Heart right ventricle (tissue), 16 donors: ENCODE measurements around the gene SPC24. TPM values are rescaled to one million over a fixed set of nuclear protein-coding genes. Genes with fewer than 3 reads are reported as not detected.
A peak's percentile ranks its signal among the peaks of the same experiment; 100 is the strongest.

Experiments
- ATAC-seq, 8 donors: fragments of 200-7000 bp; cut with Tn5 transposase; one replicate each; pipeline ENCODE4 v1.9.1; 2020; ENCODE audit warnings: mild to moderate bottlenecking in 8 of 8, moderate library complexity in 8 of 8, moderate number of reproducible peaks in 1 of 8
- DNase-seq, 2 donors: peaks; one replicate each; pipeline ENCODE4 v3.0.0-alpha.2; 2020
- H3K27ac ChIP-seq, 10 donors: fragments of 200-600 bp; sonication (generic) in 2 of 10; one replicate each; pipeline versions ENCODE4 v1.5.0 to v1.8.0; 2020 to 2022; ENCODE audit warnings: mild to moderate bottlenecking in 3 of 10
- H3K27me3 ChIP-seq, 7 donors: fragments of 200-600 bp; one replicate each; pipeline ENCODE4 v1.8.0; 2021 to 2022; ENCODE audit warnings: mild to moderate bottlenecking in 2 of 7
- H3K36me3 ChIP-seq, 9 donors: fragments of 200-600 bp; sonication (generic) in 1 of 9; one replicate each; pipeline versions ENCODE4 v1.5.0 to v1.8.0; 2020 to 2022; ENCODE audit warnings: mild to moderate bottlenecking in 2 of 9
- H3K4me1 ChIP-seq, 9 donors: fragments of 200-600 bp; sonication (generic) in 1 of 9; one replicate each; pipeline versions ENCODE4 v1.5.0 to v1.8.0; 2020 to 2022; ENCODE audit warnings: mild to moderate bottlenecking in 4 of 9
- H3K4me3 ChIP-seq, 10 donors: fragments of 200-600 bp; sonication (generic) in 2 of 10; one replicate each; pipeline versions ENCODE4 v1.5.0 to v1.8.0; 2020 to 2022; ENCODE audit warnings: mild to moderate bottlenecking in 7 of 10, moderate library complexity in 2 of 10
- H3K9me3 ChIP-seq, 11 donors: fragments of 200-600 bp in 10 of 11; sonication (generic) in 2 of 11; one replicate each; pipeline versions ENCODE4 v1.5.0 to v1.8.0; 2013 to 2022; ENCODE audit warnings: mild to moderate bottlenecking in 2 of 11, control low read depth in 1 of 11, moderate library complexity in 1 of 11
- CTCF ChIP-seq, 9 donors: fragments of 200-600 bp; sonication (generic) in 2 of 9; IDR thresholded peaks; one replicate each; pipeline versions ENCODE4 v1.5.0 to v1.8.0; 2021 to 2022; ENCODE audit warnings: antibody characterized with exemption in 9 of 9, mild to moderate bottlenecking in 5 of 9, moderate library complexity in 1 of 9
- WGBS, 2 donors: extraction: QIAGEN DNeasy Blood & Tissue Kit; methylation state at CpG; one replicate each; pipeline ENCODE4 v1.1.7; 2013; ENCODE audit warnings: inconsistent platforms in 1 of 2; 5-methylcytosine and 5-hydroxymethylcytosine counted together
- intact Hi-C, 10 donors: fragments of 100-400 bp; cut with DNase I; formaldehyde crosslinking; loops; one replicate each; pipeline versions ENCODE4 v1.11.1 to v1.14.2; 2022
- polyA plus RNA-seq, 2 donors: library from polyadenylated mRNA; stranded (reverse); fragments of 200-250 nt; gene quantifications; one replicate each; pipeline ENCODE4 v1.2.3, GENCODE V29; 2013
- total RNA-seq, 10 donors: library from RNA; stranded (reverse); fragmentation: NEBNext Ultra II Directional in 3 of 10; extraction: Animal tissue kit (Norgen Biotek cat#: 25700) in 3 of 10; gene quantifications; one replicate each; pipeline versions ENCODE4 v1.2.1 to v1.2.4, GENCODE V29; 2021 to 2023
- donor health status: Arrhythmogenic right ventricular cardiomyopathy.
- donor health status: ischemic (EF 13 %, LVEDD 7.1; RV severe dilation, severe dysfunction).
- donor health status: healthy with polysubstance abuse.
- donor health status: DM: no; HTN: yes; CAD: no.
- donor health status: DM: no; HTN: no; CAD: no.
- donor health status: ischemic (EF 25% LVEDD 6.9; RV normal size, moderate dysfunction).
- donor health status: ischemic (EF 25% LVEDD 5.7; RV mildly dilated, moderate dysfunction).
- donor health status: healthy.
- donor health status: DM: yes; HTN: yes; CAD: no.
- donor health status: Ischemic cardiomyopathy.
- donor health status: ischemic (EF 35%, LVEDD 5.7; RV mildly dilated, moderate dysfunction).
- donor health status: nonischemic (EF 11% LVEDD 7.7; RV severe dilation, severe dysfunction).
- donor health status: DM: yes; HTN: yes; CAD: no.
- donor health status: PGD.
- donor health status: ischemic (EF 29% LVEDD 5.4; RV normal size, mild dysfunction).
- donor health status: nonischemic (EF 23%, LVEDD 6.1; RV moderate dilation, normal function).

SPC24 gene
- total and polyA plus RNA-seq, 12 donors, result 0.93 to 8.5 (median 3.2) TPM

DNA sequence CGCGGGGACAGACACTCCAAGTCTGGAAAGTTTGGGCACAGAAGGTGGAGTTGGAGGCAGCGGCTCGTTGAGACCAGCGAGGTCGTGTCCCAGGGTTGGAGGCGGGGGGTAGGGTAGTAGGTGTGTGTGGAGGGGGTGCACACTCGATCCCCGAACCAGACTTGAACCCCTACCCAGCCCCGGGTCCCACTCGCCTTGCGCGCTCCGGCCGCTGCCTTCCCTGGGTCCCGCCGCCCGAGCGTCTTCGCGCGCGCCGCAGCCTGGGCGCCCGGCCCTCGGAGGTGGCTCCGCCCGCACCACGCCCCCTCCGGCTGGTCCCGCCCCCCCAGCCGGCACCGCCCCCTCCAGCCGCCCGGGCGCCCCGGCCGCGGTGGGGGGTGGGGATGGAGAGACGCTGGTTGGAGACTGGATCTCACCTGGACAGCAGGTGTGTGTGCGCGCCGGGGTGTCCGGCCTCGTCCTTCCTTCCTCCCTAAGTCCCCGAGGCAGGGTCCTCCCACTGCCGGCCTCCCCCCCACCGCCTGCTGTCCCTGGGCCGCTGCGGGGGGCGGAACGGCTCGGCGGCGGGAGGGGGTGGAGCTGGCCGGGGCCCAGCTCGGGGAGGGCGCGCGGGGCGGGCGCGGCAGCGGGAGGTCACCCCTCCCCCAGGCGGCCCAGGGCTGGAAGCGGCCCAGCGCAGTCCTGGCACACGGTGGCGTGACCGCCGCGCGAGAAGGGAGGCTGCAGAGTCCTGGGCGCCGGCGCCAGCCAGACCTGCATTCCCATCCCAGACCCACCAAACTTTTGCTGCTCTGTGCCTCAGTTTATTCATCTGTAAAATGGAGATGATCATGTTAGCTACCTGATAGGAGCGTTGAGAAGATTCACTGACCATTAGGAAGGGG is 42.0 kb upstream of the SPC24 start, which contains the start of gene KANK2:
Gene KANK2, minus strand, starts transcription at position 255 of the 884 bp plus-strand sequence. CDS start 3,034 bp downstream, outside the sequence.
- peaks cover 16 to 64% (median 49%) of the 10 kb centered on the region in 9 donors for H3K4me1 ChIP-seq
- WGBS, 2 donors, result 1% methylated on average over 43 to 78 of the region's 78 CpGs

GRCh38 chr19:11196406-11197287 is 41.1 kb upstream of the SPC24 start:
- TF ChIP-seq CTCF (IDR thresholded peaks at IDR 0.05), result no peak
- H3K27me3 ChIP-seq, result peaks cover 0 to 7% (median 0%) of the 10 kb centered on the region in 7 donors
- H3K36me3 ChIP-seq, result peaks cover 7 to 72% (median 32%) of the 10 kb centered on the region in 9 donors
- intact Hi-C loops, result loop anchor here in 6 of 10 donors (2.0 to 5.0 kb wide), 4 partner anchors 39 to 60 kb away; partner anchors contain the start of gene SPC24 (in 3 of the 6)
- ATAC-seq, result peak; percentile 34 to 61 (median 45)
- H3K4me1 ChIP-seq, result peaks cover 16 to 69% (median 58%) of the 10 kb centered on the region in 9 donors
- peak; percentile 37 to 67 for DNase-seq
- 6 to 9% methylated on average over 46 to 47 of the region's 47 CpGs for WGBS, 2 donors
- peak overlapping the region; percentile 82 to 98 (median 90) for H3K27ac ChIP-seq
- peak overlapping the region; percentile 57 to 88 (median 66) for H3K4me3 ChIP-seq
- H3K9me3 ChIP-seq, result no peaks in the 10 kb centered on the region

More for the DNA sequence above, 42.0 kb upstream of the SPC24 start, which contains the start of gene KANK2:
- DNase-seq, result peak; percentile 82 to 91
- Histone ChIP-seq H3K9me3 (no peaks in the 10 kb centered on the region), H3K27me3 (peaks cover 0 to 7% (median 0%) of the 10 kb centered on the region in 7 donors), H3K27ac (peak within 1 kb of the TSS; percentile 82 to 98 (median 90)), H3K36me3 (peaks cover 7 to 72% (median 25%) of the 10 kb centered on the region in 9 donors), H3K4me3 (peak within 1 kb of the TSS; percentile 57 to 88 (median 66))
- ATAC-seq, result peak; percentile 78 to 93 (median 86)
- TF ChIP-seq CTCF (IDR thresholded peaks at IDR 0.05), result peak in 3 of 9 donors; percentile 31 to 34 (median 32)
- intact Hi-C loops, result loop anchor here in 6 of 10 donors (2.0 to 5.0 kb wide), 4 partner anchors 40 to 61 kb away; partner anchors contain the start of gene SPC24 (in 3 of the 6)

- intact Hi-C loops, result loop anchor here in 6 of 10 donors (2.0 to 5.0 kb wide), 4 partner anchors 38 to 59 kb away; partner anchors contain the start of gene SPC24 (in 3 of the 6)
- H3K27ac ChIP-seq, result peak overlapping the region in 9 of 10 donors; percentile 80 to 98 (median 91)
- no peak for ATAC-seq
- no peaks in the 10 kb centered on the region for H3K9me3 ChIP-seq
- peak overlapping the region in 9 of 10 donors; percentile 57 to 88 (median 68) for H3K4me3 ChIP-seq
- DNase-seq, result no peak
- TF ChIP-seq CTCF (IDR thresholded peaks at IDR 0.05), result no peak
- H3K27me3 ChIP-seq, result peaks cover 0 to 7% (median 0%) of the 10 kb centered on the region in 7 donors
- 37 to 42% methylated on average over 12 of the region's 12 CpGs for WGBS, 2 donors
- H3K4me1 ChIP-seq, result peaks cover 20 to 79% (median 68%) of the 10 kb centered on the region in 9 donors
- peaks cover 7 to 72% (median 40%) of the 10 kb centered on the region in 9 donors for H3K36me3 ChIP-seq
These were observed 40.1 kb upstream of the SPC24 start for GRCh38 chr19:11195681-11196080.
